SK-N-SH (cell line): Measurements from ENCODE around the gene FRMD8. TPM values are rescaled to one million over a fixed set of nuclear protein-coding genes. Genes with fewer than 3 reads are reported as not detected.

Experiments used
- CTCF ChIA-PET: fragments of 300-600, 350-600 bp; formaldehyde crosslinking; extraction: SDS; loops from one replicate; lab custom pipeline; 2021; lab: Yijun Ruan, JAX
- POLR2A ChIA-PET: fragments of 350-600 bp; sonication (Branson Sonifier 250); formaldehyde crosslinking; extraction: SDS; loops from one replicate; lab custom pipeline; 2020; ENCODE audit warnings: antibody characterized with exemption, inconsistent platforms; lab: Yijun Ruan, JAX
- DNase-seq: peaks from one replicate; pipeline ENCODE4 v3.0.0; 2012
- H2AFZ ChIP-seq: fragments of 200-600 bp; sonication (generic); 2 replicates; pipeline ENCODE4 v1.8.1; 2016; ENCODE audit warnings: antibody characterized with exemption, mild to moderate bottlenecking, low read depth
- H3F3A ChIP-seq: fragments of 200-600 bp; sonication (generic); replicated peaks from 2 replicates; pipeline ENCODE3; 2016; ENCODE audit warnings: antibody characterized with exemption, mild to moderate bottlenecking; ENCODE audit not compliant: insufficient read depth
- H3K27ac ChIP-seq, 2 experiments: fragments of 200-500 bp in 1 of 2; fragments of 200-600 bp in 1 of 2; sonication (Bioruptor generic) in 1 of 2; sonication (generic), shearing (Covaris generic) in 1 of 2; 2 replicates each; pipeline versions ENCODE4 v1.5.1 to v1.6.1; 2014 to 2016; ENCODE audit warnings: low read depth in 2 of 2, inconsistent platforms in 1 of 2, low read length in 1 of 2, mild to moderate bottlenecking in 1 of 2, mixed read lengths in 1 of 2
- H3K27me3 ChIP-seq: fragments of 200-600 bp; sonication (generic), shearing (Covaris generic); 2 replicates; pipeline ENCODE4 v1.6.1; 2016; ENCODE audit warnings: mixed run types; ENCODE audit not compliant: insufficient read depth
- H3K36me3 ChIP-seq, 2 experiments: fragments of 200-500 bp in 1 of 2; fragments of 200-600 bp in 1 of 2; sonication (Bioruptor generic) in 1 of 2; sonication (generic) in 1 of 2; replicated peaks in 1 of 2; 2 replicates each; pipeline versions ENCODE3 to v1.5.1; 2014 to 2016; ENCODE audit warnings: low read length in 1 of 2, mild to moderate bottlenecking in 1 of 2; ENCODE audit not compliant: insufficient read depth in 2 of 2, control insufficient read depth in 1 of 2
- H3K4me1 ChIP-seq, 2 experiments: fragments of 200-500 bp in 1 of 2; fragments of 200-600 bp in 1 of 2; sonication (Bioruptor generic) in 1 of 2; sonication (generic), shearing (Covaris generic) in 1 of 2; 2 replicates each; pipeline versions ENCODE4 v1.5.1 to v1.6.1; 2014 to 2016; ENCODE audit warnings: low read depth in 1 of 2, low read length in 1 of 2, mixed run types in 1 of 2; ENCODE audit not compliant: insufficient read depth in 2 of 2, control insufficient read depth in 1 of 2
- H3K4me2 ChIP-seq: fragments of 200-600 bp; sonication (generic), shearing (Covaris generic); 2 replicates; pipeline ENCODE4 v1.6.1; 2017; ENCODE audit warnings: mixed run types
- H3K4me3 ChIP-seq, 2 experiments: fragments of 200-500 bp in 1 of 2; fragments of 200-600 bp in 1 of 2; sonication (Bioruptor generic) in 1 of 2; sonication (generic), shearing (Covaris generic) in 1 of 2; 2 replicates each; pipeline versions ENCODE4 v1.5.1 to v1.8.1; 2014 to 2016; ENCODE audit warnings: low read depth in 2 of 2, inconsistent platforms in 1 of 2, low read length in 1 of 2, mild to moderate bottlenecking in 1 of 2, mixed read lengths in 1 of 2, moderate library complexity in 1 of 2
- H3K79me2 ChIP-seq: fragments of 200-600 bp; sonication (generic); 2 replicates; pipeline ENCODE4 v1.8.1; 2017; ENCODE audit warnings: mild to moderate bottlenecking; ENCODE audit not compliant: insufficient read depth
- H3K9ac ChIP-seq: fragments of 200-600 bp; sonication (generic); 2 replicates; pipeline ENCODE4 v1.6.1; 2017; ENCODE audit warnings: mixed run types
- H3K9me2 ChIP-seq: fragments of 200-600 bp; sonication (generic); 2 replicates; pipeline ENCODE4 v1.6.1; 2017; ENCODE audit warnings: mixed run types
- H3K9me3 ChIP-seq: fragments of 200-600 bp; sonication (generic); 2 replicates; pipeline ENCODE4 v1.6.1; 2017; ENCODE audit warnings: mixed run types, mild to moderate bottlenecking, moderate library complexity
- H4K20me1 ChIP-seq: fragments of 200-600 bp; sonication (generic); 2 replicates; pipeline ENCODE4 v1.6.1; 2017; ENCODE audit warnings: mild to moderate bottlenecking, mixed run types; ENCODE audit not compliant: insufficient read depth
- CHD2 ChIP-seq: fragments of 150-350 bp; IDR thresholded peaks from 2 replicates; pipeline ENCODE4 v1.6.1; 2018; ENCODE audit warnings: low read length; ENCODE audit not compliant: partially characterized antibody
- FOXM1 ChIP-seq: IDR thresholded peaks from 2 replicates; pipeline ENCODE4 v1.4.0; 2012; ENCODE audit warnings: low read depth, mild to moderate bottlenecking
- GABPA ChIP-seq: IDR thresholded peaks from 2 replicates; pipeline ENCODE4 v1.4.0; 2012; ENCODE audit warnings: low read depth, mild to moderate bottlenecking
- GATA2 ChIP-seq: sonication (generic); formaldehyde crosslinking; IDR thresholded peaks from 2 replicates; pipeline ENCODE4 v1.5.0; 2020; ENCODE audit warnings: mild to moderate bottlenecking, missing genetic modification reagents
- MEF2A ChIP-seq: IDR thresholded peaks from 2 replicates; pipeline ENCODE4 v1.4.0; 2012; ENCODE audit warnings: low read depth, borderline replicate concordance
- NRF1 ChIP-seq: IDR thresholded peaks from 2 replicates; pipeline ENCODE4 v1.6.1; 2012; ENCODE audit warnings: low read depth, mild to moderate bottlenecking, low read length
- POLR2AphosphoS5 ChIP-seq: IDR thresholded peaks from 2 replicates; pipeline ENCODE4 v1.6.1; 2012; ENCODE audit warnings: low read depth, low read length
- RCOR1 ChIP-seq: fragments of 150-350 bp; IDR thresholded peaks from 2 replicates; pipeline ENCODE4 v1.6.1; 2017; ENCODE audit warnings: antibody characterized with exemption, low read length
- RXRA ChIP-seq: IDR thresholded peaks from 2 replicates; pipeline ENCODE4 v1.4.0; 2012; ENCODE audit warnings: low read depth, mild to moderate bottlenecking, borderline replicate concordance
- SIN3A ChIP-seq: IDR thresholded peaks from 2 replicates; pipeline ENCODE4 v1.6.1; 2012; ENCODE audit warnings: low read depth, mild to moderate bottlenecking, low read length, moderate library complexity, borderline replicate concordance
- SMC3 ChIP-seq: IDR thresholded peaks from 2 replicates; pipeline ENCODE4 v1.6.1; 2012; ENCODE audit warnings: low read depth, low read length, improper control_type of control experiment
- TAF1 ChIP-seq: IDR thresholded peaks from 2 replicates; pipeline ENCODE4 v1.6.1; 2012; ENCODE audit warnings: low read depth, mild to moderate bottlenecking, low read length, moderate library complexity, borderline replicate concordance
- WGBS: methylation state at CpG from one replicate; pipeline ENCODE4 v1.1.6; 2017; ENCODE audit warnings: low lambda C conversion rate; 5-methylcytosine and 5-hydroxymethylcytosine counted together
- polyA plus RNA-seq, 3 experiments: library from polyadenylated mRNA; depleted of rRNA; stranded (reverse); fragments of >200 nt; gene quantifications; 2 replicates each; pipeline ENCODE4 v1.2.3, GENCODE V29; 2012
- TF ChIP-seq, protein P1 (sequence below): IDR thresholded peaks from 2 replicates; pipeline ENCODE4 v1.4.0; 2012; ENCODE audit warnings: low read depth

Gene FRMD8
- polyA plus RNA-seq, 1 of the 3 experiments (the other 2 are of a cell fraction) = 19.0 TPM

DNA sequence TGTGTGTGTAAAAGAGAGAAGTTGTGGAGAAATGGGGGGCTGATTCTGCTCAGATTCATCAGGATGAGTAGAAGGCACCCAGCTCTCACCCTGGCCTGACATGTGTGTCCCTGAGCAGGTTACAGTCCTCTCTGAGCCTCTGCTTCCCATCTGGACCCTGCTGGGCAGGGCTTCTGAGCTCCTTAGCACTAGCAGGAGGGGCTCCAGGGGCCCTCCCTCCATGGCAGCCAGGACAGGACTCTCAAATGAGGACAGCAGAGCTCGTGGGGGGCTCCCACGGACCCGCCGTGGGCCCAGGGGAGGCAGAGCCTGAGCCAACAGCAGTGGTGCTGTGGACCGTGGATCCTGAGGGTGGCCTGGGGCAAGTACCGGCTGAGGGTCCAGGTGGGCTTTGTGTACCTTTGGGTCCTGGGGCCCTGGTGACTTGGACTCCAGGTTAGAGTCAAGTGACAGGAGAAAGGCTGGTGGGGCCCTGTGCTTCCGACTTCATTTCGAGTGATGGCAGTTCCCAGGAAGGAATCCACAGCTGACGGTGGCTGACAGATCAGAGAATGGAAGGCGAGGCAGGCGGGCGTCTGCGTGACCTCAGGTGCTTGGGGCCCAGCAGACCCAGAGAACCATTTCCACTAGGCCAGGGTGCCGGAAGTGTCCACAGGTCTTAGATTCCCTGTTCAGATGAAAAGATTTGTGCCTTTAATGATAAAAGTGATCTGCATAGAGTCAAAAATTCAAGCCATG is 58.0 kb downstream of the FRMD8 start:
- TF ChIP-seq POLR2AphosphoS5 (0 out of 2 replicates have a peak, but pooled peaks have one; percentile 13), RCOR1 (no peak)
- H4K20me1 ChIP-seq = peaks cover 99% of the 10 kb centered on the region
- H3K9ac ChIP-seq = peak overlapping the region; percentile 13; the same call in 1 of the 2 replicates
- H3K36me3 ChIP-seq = peaks cover 28 to 51% of the 10 kb centered on the region in 2 experiments
- H3K27ac ChIP-seq = peak overlapping the region; percentile 53 to 100
- no peak overlapping the region for H2AFZ ChIP-seq
- H3K9me2 ChIP-seq = no peaks in the 10 kb centered on the region
- H3F3A ChIP-seq = peaks cover 95% of the 10 kb centered on the region
- H3K4me2 ChIP-seq = no peak overlapping the region; the same call in 1 of the 2 replicates
- DNase-seq = no peak
- CTCF ChIA-PET = interaction anchor here (0.7 to 1.7 kb wide), 4 partner anchors 24 to 62 kb away, joined by 3 to 5 read pairs (median 4); no protein-coding TSS in a partner anchor
- no peaks in the 10 kb centered on the region for H3K9me3 ChIP-seq
- H3K27me3 ChIP-seq = no peaks in the 10 kb centered on the region
- 94% methylated on average over 11 of the region's 14 CpGs for WGBS
- H3K79me2 ChIP-seq = peaks cover 51% of the 10 kb centered on the region
- POLR2A ChIA-PET = interaction anchor here (0.9 to 4.5 kb wide), 9 partner anchors 8 to 65 kb away, joined by 3 to 28 read pairs (median 4); partner anchors contain the start of genes MALAT1 and NEAT1
- peaks cover 0 to 19% of the 10 kb centered on the region in 2 experiments; a peak in 1 of 4 replicates for H3K4me1 ChIP-seq
- H3K4me3 ChIP-seq = no peak overlapping the region

DNA sequence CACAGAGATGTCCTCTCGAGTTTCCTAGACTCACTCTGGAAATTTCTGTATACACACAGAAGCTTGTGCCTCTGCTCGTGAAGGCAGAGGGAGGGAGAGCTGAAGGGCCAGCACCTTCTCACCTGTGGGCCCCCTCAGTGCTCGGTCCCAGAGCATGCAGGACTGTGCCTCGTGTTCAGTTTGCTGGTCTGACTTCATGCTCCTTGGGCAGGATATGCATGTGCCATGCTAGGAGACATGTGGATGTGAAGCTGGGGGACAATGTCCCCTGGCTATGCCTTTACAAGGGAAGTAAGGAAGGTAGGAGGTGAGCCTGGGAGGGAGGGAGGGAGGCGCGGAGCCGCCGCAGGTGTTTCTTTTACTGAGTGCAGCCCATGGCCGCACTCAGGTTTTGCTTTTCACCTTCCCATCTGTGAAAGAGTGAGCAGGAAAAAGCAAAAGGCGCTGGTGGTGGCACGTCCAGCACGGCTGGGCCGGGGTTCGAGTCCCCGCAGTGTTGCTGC is 58.7 kb downstream of the FRMD8 start:
- Histone ChIP-seq H3K27me3 (no peaks in the 10 kb centered on the region), H2AFZ (no peak overlapping the region), H3K9ac (no peak overlapping the region; the same call in 1 of the 2 replicates), H3K79me2 (peaks cover 45% of the 10 kb centered on the region), H3K4me2 (no peak overlapping the region), H4K20me1 (peaks cover 92% of the 10 kb centered on the region), H3K9me3 (no peaks in the 10 kb centered on the region), H3K36me3 (peaks cover 28 to 44% of the 10 kb centered on the region in 2 experiments), H3F3A (peaks cover 93% of the 10 kb centered on the region), H3K9me2 (no peaks in the 10 kb centered on the region), H3K27ac (peak overlapping the region; percentile 53 to 100), H3K4me1 (peaks cover 0 to 19% of the 10 kb centered on the region in 2 experiments; a peak in 1 of 4 replicates), H3K4me3 (no peak overlapping the region)
- POLR2A ChIA-PET = interaction anchor here (0.9 to 4.5 kb wide), 5 partner anchors 22 to 65 kb away, joined by 3 to 28 read pairs (median 7); partner anchors contain the start of genes MALAT1 and NEAT1
- no peak for DNase-seq
- CTCF ChIA-PET = interaction anchor here (1.4 to 1.7 kb wide), 3 partner anchors 24 to 61 kb away, joined by 4 to 5 read pairs (median 4); no protein-coding TSS in a partner anchor
- 93% methylated on average over 13 of the region's 15 CpGs for WGBS
- TF ChIP-seq GABPA = no peak
- no peak for TF ChIP-seq NRF1
- TF ChIP-seq SMC3 = no peak
- 0 out of 2 replicates have a peak, but pooled peaks have one; percentile 4 for TF ChIP-seq TAF1
- no peak for TF ChIP-seq FOXM1
- TF ChIP-seq, protein P1, sequence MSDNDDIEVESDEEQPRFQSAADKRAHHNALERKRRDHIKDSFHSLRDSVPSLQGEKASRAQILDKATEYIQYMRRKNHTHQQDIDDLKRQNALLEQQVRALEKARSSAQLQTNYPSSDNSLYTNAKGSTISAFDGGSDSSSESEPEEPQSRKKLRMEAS = no peak
- TF ChIP-seq POLR2AphosphoS5 = 0 out of 2 replicates have a peak, but pooled peaks have one; percentile 21
- no peak for TF ChIP-seq MEF2A
- no peak for TF ChIP-seq SIN3A
- no peak for TF ChIP-seq RCOR1
- TF ChIP-seq CHD2 = no peak
- no peak for TF ChIP-seq GATA2 (CRISPR knock-in tag)
- no peak for TF ChIP-seq RXRA
